KMS-11 (cell line): ENCODE measurements around the gene ROBO3.

Experiments
- H2AFZ ChIP-seq: fragments of 200-600 bp; sonication (generic); 2 replicates; pipeline ENCODE4 v1.6.1; 2016; ENCODE audit warnings: antibody characterized with exemption, mixed run types, low read depth
- H3K27ac ChIP-seq: fragments of 200-600 bp; sonication (generic); 2 replicates; pipeline ENCODE4 v1.6.1; 2016; ENCODE audit warnings: mild to moderate bottlenecking, mixed run types
- H3K27me3 ChIP-seq: fragments of 200-600 bp; sonication (generic); 2 replicates; pipeline ENCODE4 v1.6.1; 2017; ENCODE audit warnings: mild to moderate bottlenecking, low read depth, mixed run types, moderate library complexity; ENCODE audit not compliant: insufficient read depth
- H3K36me3 ChIP-seq: fragments of 200-600 bp; sonication (generic); 2 replicates; pipeline ENCODE4 v1.6.1; 2017; ENCODE audit warnings: mild to moderate bottlenecking, mixed run types; ENCODE audit not compliant: insufficient read depth
- H3K4me1 ChIP-seq: fragments of 200-600 bp; sonication (generic); 2 replicates; pipeline ENCODE4 v1.6.1; 2016; ENCODE audit warnings: mild to moderate bottlenecking, low read depth, mixed run types; ENCODE audit not compliant: poor library complexity, severe bottlenecking
- H3K4me2 ChIP-seq: fragments of 200-600 bp; sonication (generic); 2 replicates; pipeline ENCODE4 v1.7.0; 2016; ENCODE audit warnings: mild to moderate bottlenecking, mixed run types
- H3K4me3 ChIP-seq: fragments of 200-600 bp; sonication (generic); IDR thresholded peaks from 2 replicates; pipeline ENCODE4 v1.6.1; 2017; ENCODE audit warnings: low read depth, low read length, mixed read lengths; ENCODE audit not compliant: insufficient read depth
- H3K79me2 ChIP-seq: fragments of 200-600 bp; sonication (generic); 2 replicates; pipeline ENCODE4 v1.6.1; 2016; ENCODE audit warnings: low read depth, mixed run types; ENCODE audit not compliant: insufficient read depth
- H3K9ac ChIP-seq: fragments of 200-600 bp; sonication (generic); 2 replicates; pipeline ENCODE4 v1.6.1; 2016; ENCODE audit warnings: mild to moderate bottlenecking, mixed run types
- H4K20me1 ChIP-seq: fragments of 200-600 bp; sonication (generic); 2 replicates; pipeline ENCODE4 v1.6.1; 2016; ENCODE audit warnings: mild to moderate bottlenecking, mixed run types; ENCODE audit not compliant: insufficient read depth
- CTCF ChIP-seq: fragments of 200-600 bp; sonication (generic); conservative IDR thresholded peaks from 2 replicates; pipeline ENCODE4 v1.6.1; 2017; ENCODE audit warnings: low read depth, mild to moderate bottlenecking, antibody characterized with exemption, low read length, moderate library complexity, mixed read lengths

Gene ROBO3

GRCh38 chr11:124869856-124870387 is 4.7 kb downstream of the ROBO3 start:
- Histone ChIP-seq H3K79me2 (no peaks in the 10 kb centered on the region), H3K9ac (no peak overlapping the region), H3K27ac (no peak overlapping the region), H3K4me1 (no peaks in the 10 kb centered on the region), H3K4me2 (no peak overlapping the region), H3K36me3 (no peaks in the 10 kb centered on the region), H3K27me3 (peaks cover 9% of the 10 kb centered on the region), H2AFZ (no peak overlapping the region), H4K20me1 (no peaks in the 10 kb centered on the region), H3K4me3 (no peak overlapping the region)
- TF ChIP-seq CTCF, result no peak

- Histone ChIP-seq H3K4me1 (no peaks in the 10 kb centered on the region), H3K4me2 (no peak overlapping the region), H3K27me3 (peaks cover 9% of the 10 kb centered on the region), H3K79me2 (no peaks in the 10 kb centered on the region), H4K20me1 (no peaks in the 10 kb centered on the region), H3K4me3 (no peak overlapping the region), H3K27ac (no peak overlapping the region), H3K9ac (no peak overlapping the region), H3K36me3 (no peaks in the 10 kb centered on the region), H2AFZ (no peak overlapping the region)
- TF ChIP-seq CTCF, result no peak
These were observed 5.2 kb downstream of the ROBO3 start for GRCh38 chr11:124870430-124870829.

GRCh38 chr11:124872280-124872679 is 7.0 kb downstream of the ROBO3 start:
- Histone ChIP-seq H2AFZ (no peak overlapping the region), H3K4me3 (no peak overlapping the region), H4K20me1 (no peaks in the 10 kb centered on the region), H3K36me3 (no peaks in the 10 kb centered on the region), H3K4me2 (no peak overlapping the region), H3K4me1 (no peaks in the 10 kb centered on the region), H3K79me2 (no peaks in the 10 kb centered on the region), H3K9ac (no peak overlapping the region), H3K27me3 (no peaks in the 10 kb centered on the region; the same call in 1 of the 2 replicates), H3K27ac (no peak overlapping the region)
- TF ChIP-seq CTCF, result no peak

- Histone ChIP-seq H3K27ac (no peak overlapping the region), H2AFZ (no peak overlapping the region), H3K79me2 (no peaks in the 10 kb centered on the region), H3K36me3 (no peaks in the 10 kb centered on the region), H3K27me3 (no peaks in the 10 kb centered on the region), H3K4me1 (no peaks in the 10 kb centered on the region), H4K20me1 (no peaks in the 10 kb centered on the region), H3K9ac (no peak overlapping the region), H3K4me3 (no peak overlapping the region), H3K4me2 (no peak overlapping the region)
- TF ChIP-seq CTCF, result no peak
These were observed 7.5 kb downstream of the ROBO3 start for GRCh38 chr11:124872741-124873140.
